Left renal pelvis (tissue), 4 donors: ENCODE measurements around the gene HES4. TPM values are rescaled to one million over a fixed set of nuclear protein-coding genes. Genes with fewer than 3 reads are reported as not detected.
"Not testable (repeated sequence)": the region's sequence is repeated elsewhere in the genome, so short reads cannot be mapped to it uniquely, and the experiment has no call there.

Experiments used
- DNase-seq, 4 donors: peaks; one replicate each; pipeline ENCODE4 v3.0.0-alpha.2; 2013; ENCODE audit warnings: low read depth in 4 of 4, low spot score in 3 of 4
- polyA plus RNA-seq, 4 donors: library from polyadenylated mRNA; unstranded; fragments of 120-200 nt; gene quantifications; one replicate each; pipeline ENCODE4 v1.2.1, GENCODE V29; 2013; ENCODE audit not compliant: insufficient read length in 4 of 4

HES4 gene
- polyA plus RNA-seq, 4 donors = 5.5 to 38.1 (median 17.4) TPM

GRCh38 chr1:1019122-1019999, 19.5 kb upstream of the HES4 start:
- DNase-seq = peak in 1 of 4 donors; percentile 68

- DNase-seq = not testable (repeated sequence)
Measured at GRCh38 chr1:1018321-1018685, 18.4 kb upstream of the HES4 start.

- DNase-seq = not testable (repeated sequence)
Measured at GRCh38 chr1:1017397-1018320, 17.8 kb upstream of the HES4 start.

GRCh38 chr1:1014799-1015681, 15.1 kb upstream of the HES4 start:
- DNase-seq = no peak

GRCh38 chr1:1013922-1014648, 14.2 kb upstream of the HES4 start:
- no peak for DNase-seq

GRCh38 chr1:1013105-1013921, 13.4 kb upstream of the HES4 start, which contains the start of gene ISG15:
ISG15 (plus strand) TSS chr1:1013497; CDS start chr1:1013574, 77 bp downstream.
- DNase-seq = peak in 2 of 4 donors; percentile 66 to 68

- DNase-seq = not testable (repeated sequence)
Measured at GRCh38 chr1:1012736-1013104, 12.8 kb upstream of the HES4 start.

- no peak for DNase-seq
Measured at GRCh38 chr1:1011396-1011949, 11.6 kb upstream of the HES4 start.

- not testable (repeated sequence) for DNase-seq
Measured at GRCh38 chr1:1010131-1010530, 10.2 kb upstream of the HES4 start.

GRCh38 chr1:1006305-1007159, 6.6 kb upstream of the HES4 start:
- no peak for DNase-seq

GRCh38 chr1:1005774-1006304, 5.9 kb upstream of the HES4 start:
- DNase-seq = no peak

GRCh38 chr1:1004780-1005697, 5.1 kb upstream of the HES4 start:
- DNase-seq = no peak

- DNase-seq = no peak
Measured at GRCh38 chr1:1004420-1004779, 4.5 kb upstream of the HES4 start.

GRCh38 chr1:1003618-1004419, 3.9 kb upstream of the HES4 start:
- no peak for DNase-seq

- no peak for DNase-seq
Measured at GRCh38 chr1:1001057-1001783, 1.3 kb upstream of the HES4 start.
